Neuron (in vitro differentiated cells): ENCODE data around the gene ERN1.

ENCODE experiments used
- H2AFZ ChIP-seq: one replicate; pipeline ENCODE4 v1.6.1; 2013; ENCODE audit warnings: low read depth, mild to moderate bottlenecking, inconsistent platforms, low read length, moderate library complexity
- H3K27me3 ChIP-seq: one replicate; pipeline ENCODE4 v1.6.1; 2013; ENCODE audit warnings: low read length; ENCODE audit not compliant: insufficient read depth
- H3K36me3 ChIP-seq: one replicate; pipeline ENCODE4 v1.6.1; 2013; ENCODE audit warnings: low read length; ENCODE audit not compliant: insufficient read depth
- H3K4me1 ChIP-seq: one replicate; pipeline ENCODE4 v1.6.1; 2013; ENCODE audit warnings: low read length; ENCODE audit not compliant: insufficient read depth
- H3K4me3 ChIP-seq: 2 replicates; pipeline ENCODE4 v1.5.1; 2013; ENCODE audit warnings: mild to moderate bottlenecking, low read length, moderate library complexity
- H3K9me3 ChIP-seq: one replicate; pipeline ENCODE4 v1.6.1; 2013; ENCODE audit warnings: low read length

Gene ERN1

DNA sequence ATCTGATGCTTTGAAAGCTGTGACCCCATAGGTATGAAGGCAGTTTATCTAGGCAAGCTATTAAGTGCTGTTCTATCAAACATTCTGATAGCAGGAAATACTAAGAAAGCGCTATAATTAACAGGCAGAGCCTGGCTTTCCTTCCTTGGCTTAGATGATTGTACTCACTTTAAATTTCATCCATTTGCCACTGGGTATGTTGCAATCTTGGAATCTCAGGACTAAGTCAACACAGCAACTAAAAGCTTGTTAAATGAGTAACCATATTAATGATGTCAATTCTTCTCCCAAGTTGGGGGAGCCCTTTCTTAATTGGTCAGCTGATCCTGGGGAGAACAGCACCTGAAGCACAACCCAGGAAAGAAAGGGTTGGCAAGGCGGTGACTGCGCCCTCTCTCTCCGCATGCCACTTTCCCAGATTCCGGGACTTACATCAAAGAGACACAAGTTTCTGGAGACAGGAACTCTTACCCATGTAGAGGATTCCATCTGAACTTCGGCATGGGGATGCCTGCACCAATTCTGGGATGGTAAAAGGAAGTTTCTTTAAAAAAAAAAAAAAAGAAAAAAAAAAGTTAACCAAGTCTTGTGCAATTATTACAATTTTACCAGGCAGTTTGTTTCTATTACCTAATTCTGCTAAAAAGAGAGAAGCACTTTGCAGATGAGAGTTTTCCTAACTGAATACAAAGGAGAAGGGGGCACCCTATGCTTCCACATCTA lies 55.1 kb downstream of the ERN1 start:
- no peaks in the 10 kb centered on the region for H3K27me3 ChIP-seq
- peaks cover 12% of the 10 kb centered on the region for H3K36me3 ChIP-seq
- H2AFZ ChIP-seq, result no peak overlapping the region
- H3K4me3 ChIP-seq, result no peak overlapping the region
- H3K9me3 ChIP-seq, result peaks cover 7% of the 10 kb centered on the region
- no peaks in the 10 kb centered on the region for H3K4me1 ChIP-seq

DNA sequence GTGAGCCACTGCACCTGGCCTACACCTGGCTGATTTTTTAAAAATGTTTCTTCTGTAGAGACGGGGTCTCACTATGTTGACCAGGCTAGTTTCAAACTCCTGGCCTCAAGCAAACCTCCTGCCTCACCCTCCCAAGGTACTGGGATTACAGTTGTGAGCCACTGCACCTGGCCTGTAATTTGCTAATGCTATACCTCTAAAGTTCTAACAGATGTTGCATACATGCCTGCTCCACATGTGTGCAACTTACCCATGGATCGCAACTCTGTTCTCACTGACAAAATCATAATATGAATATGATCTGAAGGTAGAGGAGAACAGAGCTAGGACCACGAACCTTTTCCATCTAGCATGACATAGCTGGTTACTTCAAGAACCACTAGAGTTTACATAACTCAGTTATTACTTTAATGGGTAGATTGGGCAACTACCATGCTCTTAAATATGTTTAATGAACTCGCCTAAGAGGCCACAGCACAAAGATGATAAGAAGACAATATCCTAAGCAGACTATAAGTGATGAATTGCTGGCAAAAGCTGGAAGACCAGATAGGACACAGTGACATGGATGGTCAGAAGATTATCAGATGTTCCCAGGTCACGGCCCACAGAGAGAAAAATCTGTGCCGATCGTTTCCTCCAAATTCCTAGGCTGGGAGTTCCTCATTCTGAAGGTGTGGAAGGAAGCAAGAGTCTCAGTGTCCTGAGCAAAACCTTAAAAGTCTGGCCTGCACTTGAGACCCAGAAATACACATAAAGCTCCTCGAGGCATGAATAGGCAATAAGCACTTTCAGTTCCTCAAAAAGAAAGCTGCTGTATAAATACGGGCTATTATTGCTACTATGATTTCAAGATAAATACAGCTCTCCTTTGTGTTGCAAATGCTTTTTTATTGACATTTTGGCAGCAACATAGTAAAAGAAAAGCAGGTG lies 55.9 kb downstream of the ERN1 start:
- Histone ChIP-seq H2AFZ (no peak overlapping the region), H3K4me1 (no peaks in the 10 kb centered on the region), H3K9me3 (peaks cover 9% of the 10 kb centered on the region), H3K36me3 (peaks cover 12% of the 10 kb centered on the region), H3K27me3 (no peaks in the 10 kb centered on the region), H3K4me3 (no peak overlapping the region)

DNA sequence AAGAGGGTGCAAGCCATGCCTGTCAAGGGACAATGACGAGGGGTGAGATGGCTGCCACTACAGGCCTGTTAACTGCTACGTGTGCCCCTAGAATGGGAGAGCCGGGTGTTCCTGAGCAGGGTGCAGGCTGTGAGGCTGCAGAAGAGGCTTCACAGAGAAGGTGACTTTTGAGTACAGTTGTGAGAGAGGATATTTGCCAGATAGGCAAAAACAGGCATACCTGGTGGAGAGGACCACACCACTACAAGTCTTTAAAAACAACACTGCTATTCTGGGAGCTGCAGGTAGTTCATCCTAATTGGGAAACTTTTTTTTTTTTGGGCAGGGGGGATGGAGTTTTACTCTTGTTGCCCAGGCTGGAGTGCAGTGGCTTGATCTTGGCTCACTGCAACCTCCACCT lies 58.8 kb downstream of the ERN1 start:
- H3K36me3 ChIP-seq, result peaks cover 18% of the 10 kb centered on the region

DNA sequence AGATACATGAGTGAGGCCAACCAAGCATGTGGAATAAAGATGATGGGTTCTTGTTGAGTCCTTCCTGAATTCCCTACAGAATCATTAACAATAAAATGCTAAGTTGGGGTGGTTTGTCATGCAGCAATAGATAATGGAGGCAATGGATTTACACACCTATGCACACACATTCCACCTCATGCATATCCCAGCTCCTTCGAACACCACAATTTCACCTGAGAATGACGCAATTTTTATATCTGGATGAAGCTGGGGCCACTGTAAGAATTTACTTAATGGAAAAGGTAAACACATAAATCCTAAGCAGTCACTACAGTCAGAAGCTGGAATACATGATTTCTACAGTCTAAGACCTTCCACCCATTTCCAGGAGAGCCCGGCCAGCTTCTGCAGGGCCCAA lies 59.7 kb downstream of the ERN1 start:
- Histone ChIP-seq H3K9me3 (peaks cover 12% of the 10 kb centered on the region), H3K27me3 (no peaks in the 10 kb centered on the region), H2AFZ (no peak overlapping the region), H3K36me3 (peaks cover 18% of the 10 kb centered on the region), H3K4me1 (no peaks in the 10 kb centered on the region), H3K4me3 (no peak overlapping the region)

More for the DNA sequence above, 58.8 kb downstream of the ERN1 start:
- Histone ChIP-seq H3K4me3 (no peak overlapping the region), H3K27me3 (no peaks in the 10 kb centered on the region), H2AFZ (no peak overlapping the region), H3K4me1 (no peaks in the 10 kb centered on the region), H3K9me3 (peaks cover 12% of the 10 kb centered on the region)

DNA sequence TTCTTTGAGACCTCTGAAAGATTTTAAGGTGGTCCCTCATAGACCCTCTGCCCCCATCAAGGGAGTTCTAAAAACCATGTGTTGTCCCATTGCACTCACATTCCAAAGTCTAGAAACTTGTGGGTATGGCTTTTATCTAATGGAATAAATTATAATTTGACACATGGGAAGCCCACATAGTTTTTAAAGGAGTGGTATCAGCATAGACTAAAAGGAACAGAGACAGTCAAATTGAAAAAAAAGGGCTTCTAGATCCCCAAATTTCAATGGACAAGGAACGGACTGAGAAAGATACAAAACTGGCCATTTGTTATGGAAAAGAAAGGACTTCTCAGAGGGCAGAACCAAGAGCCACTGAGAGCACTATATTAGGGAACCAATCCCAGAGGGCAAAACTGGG lies 60.8 kb downstream of the ERN1 start:
- no peaks in the 10 kb centered on the region for H3K4me1 ChIP-seq
- H3K9me3 ChIP-seq, result peaks cover 12% of the 10 kb centered on the region
- H2AFZ ChIP-seq, result no peak overlapping the region
- H3K27me3 ChIP-seq, result no peaks in the 10 kb centered on the region
- H3K36me3 ChIP-seq, result peaks cover 18% of the 10 kb centered on the region
- no peak overlapping the region for H3K4me3 ChIP-seq

DNA sequence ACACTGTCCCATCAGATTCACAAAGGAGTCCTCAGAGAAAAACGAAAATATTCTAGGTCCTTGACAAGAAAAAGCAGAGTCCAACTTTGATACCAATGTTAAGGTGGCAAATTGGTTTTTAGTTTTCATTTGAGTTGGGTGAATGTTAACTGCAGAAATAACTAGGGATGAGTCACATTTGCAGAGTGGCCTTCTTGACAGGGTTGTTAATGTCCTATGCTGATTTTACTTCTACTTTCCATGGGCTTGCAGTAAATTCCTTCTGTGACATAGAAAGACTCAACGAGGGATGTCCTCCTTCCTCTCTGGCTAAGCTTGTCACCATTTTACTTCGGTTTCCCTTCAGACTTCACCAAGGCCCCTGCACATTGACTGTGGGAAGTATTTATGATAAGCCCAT lies 62.3 kb downstream of the ERN1 start:
- no peaks in the 10 kb centered on the region for H3K27me3 ChIP-seq

DNA sequence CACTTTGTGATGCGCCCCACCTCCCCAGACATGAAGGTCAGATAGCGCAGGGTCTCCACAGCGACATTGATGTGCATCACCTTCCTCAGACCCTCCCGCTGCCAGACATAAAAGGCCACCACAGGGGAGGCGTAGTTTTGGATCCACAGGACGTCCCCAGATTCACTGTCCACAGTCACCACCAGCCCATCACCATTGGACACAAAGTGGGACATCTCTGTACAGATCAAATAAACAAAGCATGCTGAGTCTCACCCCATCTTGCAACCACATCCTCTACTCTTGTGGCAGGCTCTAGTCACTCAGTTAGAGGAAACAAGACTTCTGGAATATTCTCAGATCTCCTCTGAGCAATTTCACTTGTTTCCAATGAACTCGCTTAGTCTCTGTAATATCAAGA lies 63.2 kb downstream of the ERN1 start:
- Histone ChIP-seq H3K4me1 (no peaks in the 10 kb centered on the region), H3K36me3 (peaks cover 14% of the 10 kb centered on the region), H3K9me3 (peaks cover 12% of the 10 kb centered on the region), H3K27me3 (no peaks in the 10 kb centered on the region), H2AFZ (no peak overlapping the region), H3K4me3 (no peak overlapping the region)

More for the DNA sequence above, 62.3 kb downstream of the ERN1 start:
- Histone ChIP-seq H3K36me3 (peaks cover 18% of the 10 kb centered on the region), H3K4me1 (no peaks in the 10 kb centered on the region), H3K4me3 (no peak overlapping the region), H3K9me3 (peaks cover 12% of the 10 kb centered on the region), H2AFZ (no peak overlapping the region)

DNA sequence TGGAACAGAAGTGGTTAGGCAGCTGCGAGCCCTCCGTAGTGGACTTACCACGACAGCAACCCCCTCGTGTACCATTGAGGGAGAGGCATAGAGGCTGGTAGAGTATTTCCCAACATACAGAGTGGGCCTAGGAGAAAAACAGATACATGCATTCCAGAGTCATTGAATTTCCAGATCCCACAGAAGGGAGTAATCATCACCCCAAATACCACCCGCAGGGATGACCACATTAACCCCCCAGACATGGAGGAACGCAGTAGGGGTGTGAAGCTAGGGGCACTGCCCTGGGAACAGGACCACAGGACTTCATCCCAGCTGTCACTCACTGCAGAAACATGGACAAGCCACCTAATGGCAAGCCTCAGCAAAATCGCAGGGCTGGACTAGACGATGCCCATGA lies 64.8 kb downstream of the ERN1 start:
- H2AFZ ChIP-seq, result no peak overlapping the region
- peaks cover 5% of the 10 kb centered on the region for H3K36me3 ChIP-seq

DNA sequence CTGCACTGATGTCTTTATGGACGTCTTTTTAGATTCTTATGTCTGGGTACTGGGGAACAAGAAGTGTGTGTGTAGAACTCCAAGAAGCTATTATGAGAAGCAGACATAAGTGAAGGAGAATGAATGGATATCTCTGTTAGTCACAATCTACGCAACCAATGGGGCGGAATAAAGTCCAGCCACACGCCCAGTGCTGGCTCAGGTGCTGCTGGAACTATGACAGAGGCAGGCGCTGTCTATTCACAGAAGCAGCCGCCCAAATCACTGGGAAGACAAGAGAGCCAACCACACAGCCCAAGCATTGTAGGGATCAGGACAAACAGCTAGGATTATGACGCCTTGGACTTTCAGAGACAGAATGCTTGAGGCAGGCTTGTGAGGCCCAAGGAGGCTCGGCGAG lies 65.6 kb downstream of the ERN1 start:
- H3K9me3 ChIP-seq, result peaks cover 4% of the 10 kb centered on the region
- H2AFZ ChIP-seq, result no peak overlapping the region
- peaks cover 5% of the 10 kb centered on the region for H3K36me3 ChIP-seq
- H3K27me3 ChIP-seq, result no peaks in the 10 kb centered on the region
- no peak overlapping the region for H3K4me3 ChIP-seq
- no peaks in the 10 kb centered on the region for H3K4me1 ChIP-seq

More for the DNA sequence above, 64.8 kb downstream of the ERN1 start:
- peaks cover 9% of the 10 kb centered on the region for H3K9me3 ChIP-seq
- no peak overlapping the region for H3K4me3 ChIP-seq
- no peaks in the 10 kb centered on the region for H3K27me3 ChIP-seq
- no peaks in the 10 kb centered on the region for H3K4me1 ChIP-seq

DNA sequence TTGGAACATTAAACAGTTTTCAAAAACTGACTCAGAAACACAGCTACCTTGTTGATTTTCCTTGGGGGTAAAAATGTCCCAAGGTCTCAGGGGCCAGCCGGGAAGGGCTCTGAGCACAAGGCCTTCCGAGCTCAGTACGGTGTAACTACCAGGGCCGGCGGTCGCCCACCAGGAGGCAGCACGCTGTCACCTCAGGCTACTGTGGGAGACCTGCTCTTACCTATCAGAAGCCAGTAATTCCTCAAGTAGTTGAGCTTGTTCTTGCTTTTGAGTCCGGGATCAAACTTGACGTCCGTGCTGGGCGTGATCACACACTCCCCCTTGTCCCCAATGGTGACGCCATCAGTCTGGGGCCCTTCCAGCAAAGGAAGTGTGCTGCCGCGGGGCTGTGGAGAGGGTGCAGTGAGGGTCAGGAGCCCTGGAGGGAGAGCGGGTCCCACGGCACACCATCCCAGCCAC lies 66.1 kb downstream of the ERN1 start:
- no peak overlapping the region for H3K4me3 ChIP-seq
- H3K27me3 ChIP-seq, result no peaks in the 10 kb centered on the region
- H3K36me3 ChIP-seq, result peaks cover 5% of the 10 kb centered on the region
- H2AFZ ChIP-seq, result no peak overlapping the region
- H3K9me3 ChIP-seq, result peaks cover 4% of the 10 kb centered on the region
- H3K4me1 ChIP-seq, result no peaks in the 10 kb centered on the region

DNA sequence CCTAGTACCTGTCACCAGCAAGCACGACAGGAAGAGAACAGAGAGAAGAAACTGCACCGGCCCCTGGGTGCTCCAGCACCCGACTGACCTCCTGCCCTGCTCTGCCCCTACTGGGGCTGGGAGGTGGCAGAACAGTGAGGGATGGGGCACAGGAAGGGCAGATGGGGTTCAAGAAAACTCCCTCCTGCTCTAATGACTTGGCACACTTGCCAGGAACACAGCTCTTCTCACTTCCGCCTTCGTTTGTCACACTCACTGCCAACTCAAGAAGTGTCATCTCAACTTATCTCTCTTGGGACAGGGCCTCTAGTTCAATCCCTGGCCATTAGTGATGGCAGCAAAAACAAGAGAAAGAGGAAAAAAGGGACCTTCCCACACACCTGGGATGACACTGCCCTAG lies 66.9 kb downstream of the ERN1 start:
- Histone ChIP-seq H3K36me3 (no peaks in the 10 kb centered on the region), H2AFZ (no peak overlapping the region), H3K4me1 (no peaks in the 10 kb centered on the region), H3K9me3 (peaks cover 1% of the 10 kb centered on the region), H3K4me3 (no peak overlapping the region), H3K27me3 (no peaks in the 10 kb centered on the region)

DNA sequence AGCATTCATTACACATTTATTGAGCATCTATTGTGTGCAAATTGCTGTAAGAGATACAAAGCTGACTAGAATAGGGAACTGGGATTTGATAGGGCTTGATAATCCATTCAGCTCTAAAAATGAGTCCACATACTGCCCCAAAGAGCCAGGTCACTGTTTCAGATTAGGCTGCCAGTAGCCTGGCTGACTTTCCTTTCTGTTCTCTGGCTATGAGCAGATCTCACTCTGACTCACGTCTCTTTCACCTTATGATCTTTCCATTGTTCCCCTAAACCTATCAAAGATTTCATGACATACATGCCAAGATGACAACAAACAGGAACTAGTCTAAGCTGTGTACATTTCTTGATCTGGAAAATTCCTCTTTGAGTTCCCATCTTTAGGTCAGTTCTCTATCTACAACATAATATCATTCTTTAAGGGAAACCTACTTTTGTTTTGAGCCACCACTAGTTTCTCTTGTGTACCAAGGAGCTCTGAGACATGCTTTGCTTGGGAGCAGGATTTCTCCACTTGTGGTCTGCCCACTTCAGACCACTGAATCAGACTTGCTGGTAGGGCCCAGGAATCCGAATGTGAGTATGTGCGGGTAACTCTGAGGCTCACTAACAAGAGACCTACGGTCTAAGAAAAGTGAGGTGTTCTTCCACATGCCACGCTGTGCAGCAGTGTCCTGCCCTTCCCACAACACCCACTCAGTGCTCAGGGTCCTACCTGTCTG lies 68.6 kb downstream of the ERN1 start:
- H3K27me3 ChIP-seq, result no peaks in the 10 kb centered on the region
- H3K9me3 ChIP-seq, result peaks cover 1% of the 10 kb centered on the region
- H3K36me3 ChIP-seq, result no peaks in the 10 kb centered on the region
- no peak overlapping the region for H3K4me3 ChIP-seq
- no peaks in the 10 kb centered on the region for H3K4me1 ChIP-seq
- no peak overlapping the region for H2AFZ ChIP-seq

DNA sequence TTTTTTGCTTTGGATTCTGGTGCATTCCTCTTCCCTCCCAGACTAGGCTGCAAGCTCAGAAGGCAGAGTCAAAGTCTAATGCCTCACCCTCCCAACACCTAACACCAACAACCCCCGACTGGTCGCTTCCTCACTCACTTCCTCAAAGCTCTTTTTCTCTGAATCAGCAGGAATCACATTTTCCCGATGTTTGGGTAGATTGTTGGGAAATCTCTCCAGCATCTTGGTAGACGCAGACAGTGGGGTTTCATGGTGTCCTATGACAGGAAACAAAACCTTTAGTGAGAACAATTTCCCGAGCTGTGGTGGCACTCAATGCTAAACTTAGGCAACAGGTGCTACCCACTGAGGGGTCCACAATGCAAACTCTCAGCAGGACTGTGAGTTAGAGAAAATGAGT lies 69.6 kb downstream of the ERN1 start:
- no peaks in the 10 kb centered on the region for H3K4me1 ChIP-seq
- H3K9me3 ChIP-seq, result peaks cover 1% of the 10 kb centered on the region
- H3K36me3 ChIP-seq, result peaks cover 2% of the 10 kb centered on the region
- no peak overlapping the region for H3K4me3 ChIP-seq
- no peaks in the 10 kb centered on the region for H3K27me3 ChIP-seq
- no peak overlapping the region for H2AFZ ChIP-seq
